Activated B cell treated with CpG ODN at 0.5 μM for 24 hours (primary cell): ENCODE results near the gene MSI2. TPM values are rescaled to one million over a fixed set of nuclear protein-coding genes. Genes with fewer than 3 reads are reported as not detected.

Experiments used
- ATAC-seq: fragments of 200-7000 bp; cut with Tn5 transposase; one replicate; pipeline ENCODE4 v1.10.0; 2021; ENCODE audit warnings: low read depth, mild to moderate bottlenecking, moderate library complexity
- CTCF ChIA-PET: fragments of 350-600 bp; sonication (Branson Sonifier 250); formaldehyde crosslinking; loops from one replicate; lab custom pipeline; 2021; ENCODE audit warnings: antibody characterized with exemption; lab: Charles Lee
- POLR2A ChIA-PET: fragments of 350-600 bp; sonication (Branson Sonifier 250); formaldehyde crosslinking; loops from one replicate; lab custom pipeline; 2021; ENCODE audit warnings: antibody characterized with exemption; lab: Charles Lee
- DNase-seq: peaks from one replicate; pipeline ENCODE4 v3.0.0; 2022
- H3K27ac Mint-ChIP-seq: one replicate; pipeline ENCODE4 v1.8.0; 2020; ENCODE audit warnings: mixed read lengths
- H3K27me3 Mint-ChIP-seq: one replicate; pipeline ENCODE4 v1.8.0; 2021; ENCODE audit warnings: mixed read lengths
- H3K36me3 Mint-ChIP-seq: one replicate; pipeline ENCODE4 v1.8.0; 2021; ENCODE audit warnings: low read depth, mixed read lengths
- H3K4me1 Mint-ChIP-seq: one replicate; pipeline ENCODE4 v1.8.0; 2021; ENCODE audit warnings: mixed read lengths
- H3K4me3 Mint-ChIP-seq: one replicate; pipeline ENCODE4 v1.8.0; 2020; ENCODE audit warnings: mild to moderate bottlenecking, mixed read lengths
- H3K9me3 Mint-ChIP-seq: one replicate; pipeline ENCODE4 v1.8.0; 2020; ENCODE audit warnings: mixed read lengths
- intact Hi-C: fragments of 100-400 bp; cut with micrococcal nuclease; formaldehyde crosslinking; loops from one replicate; pipeline ENCODE4 v1.15.1; 2024
- total RNA-seq: library from RNA; stranded (reverse); gene quantifications from 2 replicates; pipeline ENCODE4 v1.2.3, GENCODE V29; 2022
- TF ChIP-seq, protein P1 (sequence below): fragments of 200-600 bp; IDR thresholded peaks from one replicate; pipeline ENCODE4 v1.8.0; 2022; ENCODE audit warnings: antibody characterized with exemption, mild to moderate bottlenecking

Gene MSI2
- total RNA-seq, 1 donor from 2014 or later = 102 TPM

GRCh38 chr17:57433452-57433851 lies 177.1 kb downstream of the MSI2 start:
- Mint-ChIP-seq H3K36me3 (peaks cover 12% of the 10 kb centered on the region), H3K4me3 (no peak overlapping the region), H3K9me3 (no peaks in the 10 kb centered on the region), H3K27me3 (no peaks in the 10 kb centered on the region), H3K27ac (no peak overlapping the region), H3K4me1 (peaks cover 45% of the 10 kb centered on the region)
- DNase-seq (no peak), ATAC-seq (peak; percentile 21)
- POLR2A ChIA-PET = no interaction called here
- CTCF ChIA-PET = interaction anchor here (0.8 kb wide), 1 partner anchor 190 kb away, joined by 3 read pairs; no protein-coding TSS in a partner anchor
- TF ChIP-seq, protein P1, sequence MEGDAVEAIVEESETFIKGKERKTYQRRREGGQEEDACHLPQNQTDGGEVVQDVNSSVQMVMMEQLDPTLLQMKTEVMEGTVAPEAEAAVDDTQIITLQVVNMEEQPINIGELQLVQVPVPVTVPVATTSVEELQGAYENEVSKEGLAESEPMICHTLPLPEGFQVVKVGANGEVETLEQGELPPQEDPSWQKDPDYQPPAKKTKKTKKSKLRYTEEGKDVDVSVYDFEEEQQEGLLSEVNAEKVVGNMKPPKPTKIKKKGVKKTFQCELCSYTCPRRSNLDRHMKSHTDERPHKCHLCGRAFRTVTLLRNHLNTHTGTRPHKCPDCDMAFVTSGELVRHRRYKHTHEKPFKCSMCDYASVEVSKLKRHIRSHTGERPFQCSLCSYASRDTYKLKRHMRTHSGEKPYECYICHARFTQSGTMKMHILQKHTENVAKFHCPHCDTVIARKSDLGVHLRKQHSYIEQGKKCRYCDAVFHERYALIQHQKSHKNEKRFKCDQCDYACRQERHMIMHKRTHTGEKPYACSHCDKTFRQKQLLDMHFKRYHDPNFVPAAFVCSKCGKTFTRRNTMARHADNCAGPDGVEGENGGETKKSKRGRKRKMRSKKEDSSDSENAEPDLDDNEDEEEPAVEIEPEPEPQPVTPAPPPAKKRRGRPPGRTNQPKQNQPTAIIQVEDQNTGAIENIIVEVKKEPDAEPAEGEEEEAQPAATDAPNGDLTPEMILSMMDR = no peak
- intact Hi-C loops = no loop called here

DNA sequence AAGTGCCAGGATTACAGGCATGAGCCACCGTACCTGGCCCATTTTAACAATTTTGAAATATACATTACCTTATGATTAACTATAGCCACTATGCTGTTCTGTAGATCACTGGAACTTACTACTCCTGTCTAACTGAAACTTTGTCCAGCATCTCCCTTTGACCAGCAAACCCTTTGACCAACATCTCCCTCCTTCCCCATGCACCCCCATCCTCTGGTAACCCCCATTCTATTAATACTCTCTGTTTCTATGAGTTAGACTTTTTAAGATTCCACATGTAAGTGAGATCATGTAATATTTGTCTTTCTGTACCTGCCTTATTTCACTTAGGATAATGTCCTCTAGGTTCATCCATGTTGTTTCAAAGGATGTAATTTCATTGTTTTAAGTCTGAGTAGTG lies 178.0 kb downstream of the MSI2 start:
- ChIA-PET POLR2A (no interaction called here), CTCF (no interaction called here)
- DNase-seq = no peak
- intact Hi-C loops = no loop called here
- TF ChIP-seq, protein P1 = no peak
- H3K27ac Mint-ChIP-seq = no peak overlapping the region
- no peaks in the 10 kb centered on the region for H3K9me3 Mint-ChIP-seq
- H3K27me3 Mint-ChIP-seq = no peaks in the 10 kb centered on the region
- no peak overlapping the region for H3K4me3 Mint-ChIP-seq
- H3K4me1 Mint-ChIP-seq = peaks cover 51% of the 10 kb centered on the region
- peaks cover 12% of the 10 kb centered on the region for H3K36me3 Mint-ChIP-seq
- ATAC-seq = no peak

DNA sequence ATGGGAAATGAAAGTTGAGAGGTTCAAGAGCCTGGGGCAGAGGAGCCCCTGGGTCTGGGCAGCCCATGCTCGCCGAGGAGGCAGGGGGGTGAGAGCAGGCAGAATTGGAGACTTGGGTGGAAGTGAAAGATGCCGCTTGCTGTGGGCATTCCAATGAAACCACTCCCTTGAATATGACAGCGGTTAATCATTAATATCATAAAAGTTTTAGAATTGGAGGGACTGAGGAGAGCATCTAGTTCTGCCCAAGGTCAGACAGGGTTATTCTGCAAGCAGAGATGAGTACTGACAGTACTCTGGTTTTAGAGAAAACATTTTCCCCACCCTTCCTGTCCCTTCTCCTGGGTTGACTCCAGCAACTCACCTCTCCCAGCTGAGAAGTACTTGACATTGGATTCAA lies 180.2 kb downstream of the MSI2 start:
- Mint-ChIP-seq H3K4me1 (peaks cover 71% of the 10 kb centered on the region), H3K27ac (no peak overlapping the region), H3K4me3 (no peak overlapping the region), H3K27me3 (no peaks in the 10 kb centered on the region), H3K9me3 (no peaks in the 10 kb centered on the region), H3K36me3 (peaks cover 12% of the 10 kb centered on the region)
- CTCF ChIA-PET = no interaction called here
- intact Hi-C loops = no loop called here
- ATAC-seq (no peak), DNase-seq (no peak)
- TF ChIP-seq, protein P1 = no peak
- POLR2A ChIA-PET = interaction anchor here (0.9 kb wide), 1 partner anchor 10 kb away, joined by 3 read pairs; no protein-coding TSS in a partner anchor

GRCh38 chr17:57438066-57438731 lies 181.9 kb downstream of the MSI2 start:
- Mint-ChIP-seq H3K27me3 (no peaks in the 10 kb centered on the region), H3K36me3 (peaks cover 6% of the 10 kb centered on the region), H3K27ac (no peak overlapping the region), H3K9me3 (no peaks in the 10 kb centered on the region), H3K4me1 (peaks cover 79% of the 10 kb centered on the region), H3K4me3 (no peak overlapping the region)
- TF ChIP-seq, protein P1 = no peak
- ChIA-PET POLR2A (no interaction called here), CTCF (no interaction called here)
- DNase-seq (no peak), ATAC-seq (no peak)
- intact Hi-C loops = no loop called here

DNA sequence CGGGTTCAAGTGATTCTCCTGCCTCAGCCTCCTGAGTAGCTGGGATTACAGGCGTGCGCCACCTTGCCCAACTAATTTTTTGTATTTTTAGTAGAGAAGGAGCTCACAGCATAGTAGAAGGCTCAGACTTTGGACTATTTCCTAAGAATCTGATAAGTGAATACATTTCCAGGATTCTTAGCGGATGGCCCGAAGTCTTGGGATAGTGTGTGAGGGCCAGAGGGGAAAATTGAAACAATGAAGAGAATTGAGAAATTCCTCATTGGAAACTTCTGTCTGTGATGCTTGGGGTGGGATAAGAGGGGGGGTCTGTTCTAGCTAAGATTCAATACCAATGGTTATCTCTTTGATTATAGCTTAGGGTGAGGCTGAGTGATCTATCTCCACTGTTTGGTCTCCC lies 183.3 kb downstream of the MSI2 start:
- peaks cover 85% of the 10 kb centered on the region for H3K4me1 Mint-ChIP-seq
- H3K36me3 Mint-ChIP-seq = peaks cover 3% of the 10 kb centered on the region
- no peaks in the 10 kb centered on the region for H3K9me3 Mint-ChIP-seq
- TF ChIP-seq, protein P1 = no peak
- DNase-seq (no peak), ATAC-seq (no peak)
- intact Hi-C loops = loop anchor here (2.0 to 5.0 kb wide), 5 partner anchors 17 to 197 kb away; no protein-coding TSS in a partner anchor
- no peak overlapping the region for H3K4me3 Mint-ChIP-seq
- ChIA-PET CTCF (interaction anchor here (2.7 kb wide), 1 partner anchor 197 kb away, joined by 15 read pairs; no protein-coding TSS in a partner anchor), POLR2A (interaction anchor here (1.4 to 5.7 kb wide), 2 partner anchors 24 to 112 kb away, joined by 5 to 32 read pairs; no protein-coding TSS in a partner anchor)
- H3K27ac Mint-ChIP-seq = peak overlapping the region; percentile 70
- no peaks in the 10 kb centered on the region for H3K27me3 Mint-ChIP-seq
